K562 (cell line): ENCODE data around the gene GLB1L. TPM values are rescaled to one million over a fixed set of nuclear protein-coding genes. Genes with fewer than 3 reads are reported as not detected.
A peak's percentile ranks its signal among the peaks of the same experiment; 100 is the strongest.

Source experiments
- ATAC-seq: fragments of 200-7000 bp; cut with Tn5 transposase; 3 replicates; pipeline ENCODE4 v1.9.1; 2020; ENCODE audit warnings: moderate library complexity
- BruUV-seq: library from RNA; stranded (reverse); fragments of 400-500 nt; replicated peaks from 2 replicates; lab custom pipeline; 2021; lab: Mats Ljungman, UMichigan
- CTCF ChIA-PET: fragments of 300-600 bp; formaldehyde crosslinking; extraction: SDS; loops from one replicate; lab custom pipeline; 2021; ENCODE audit warnings: low intra/inter-chr PET ratio; lab: Yijun Ruan, JAX
- POLR2A ChIA-PET: fragments of 300-600, 350-650 bp; sonication (Branson Sonifier 250); formaldehyde crosslinking; extraction: SDS; loops from one replicate; lab custom pipeline; 2021; ENCODE audit warnings: antibody characterized with exemption, inconsistent platforms; lab: Yijun Ruan, JAX
- DNase-seq, 4 experiments: peaks; one replicate each; pipeline versions ENCODE4 v3.0.0 to v3.0.0-alpha.2; 2011 to 2018; ENCODE audit warnings: low spot score in 3 of 4, mixed read lengths in 3 of 4; ENCODE audit errors: extremely low read depth in 1 of 4
- FAIRE-seq: peaks from 2 replicates; lab custom pipeline; 2011; peaks lifted over from hg19 to GRCh38; lab: Jason Lieb, UNC
- H2AFZ ChIP-seq: 2 replicates; pipeline ENCODE4 v1.6.0; 2011; ENCODE audit warnings: low read depth, low read length, control low read depth, inconsistent platforms
- H3K27ac ChIP-seq: fragments of 200-600 bp; 3 replicates; pipeline ENCODE4 v1.8.0; 2011; ENCODE audit warnings: low read depth, mild to moderate bottlenecking, control low read depth, inconsistent platforms, low read length, moderate library complexity, mixed read lengths; ENCODE audit errors: extremely low read depth
- H3K27me3 ChIP-seq, 2 experiments: fragments of 300-600 bp in 1 of 2; 2 replicates in 1 of 2; 3 replicates in 1 of 2; pipeline versions ENCODE4 v1.6.0 to v1.8.0; 2011; ENCODE audit warnings: inconsistent platforms in 2 of 2, low read length in 2 of 2, mild to moderate bottlenecking in 1 of 2, mixed read lengths in 1 of 2, moderate library complexity in 1 of 2; ENCODE audit not compliant: control insufficient read depth in 2 of 2, insufficient read depth in 2 of 2
- H3K36me3 ChIP-seq: fragments of 300-600 bp; 3 replicates; pipeline ENCODE4 v1.8.0; 2011; ENCODE audit warnings: mild to moderate bottlenecking, low read length, inconsistent platforms; ENCODE audit not compliant: control insufficient read depth, insufficient read depth
- H3K4me1 ChIP-seq, 2 experiments: fragments of 200-600 bp in 1 of 2; replicated peaks in 1 of 2; 2 replicates in 1 of 2; 3 replicates in 1 of 2; pipeline versions ENCODE4 v1.5.1 to v1.8.0; 2011; ENCODE audit warnings: inconsistent platforms in 2 of 2, low read length in 2 of 2, mild to moderate bottlenecking in 1 of 2, mixed read lengths in 1 of 2, moderate library complexity in 1 of 2; ENCODE audit not compliant: control insufficient read depth in 2 of 2, insufficient read depth in 2 of 2
- H3K4me2 ChIP-seq: 2 replicates; pipeline ENCODE4 v1.6.1; 2011; ENCODE audit warnings: low read length, control low read depth, inconsistent platforms, mixed read lengths; ENCODE audit not compliant: insufficient read depth
- H3K4me3 ChIP-seq: fragments of 200-600 bp; sonication (generic), shearing (Covaris generic); 2 replicates; pipeline ENCODE4 v1.5.1; 2016; ENCODE audit warnings: control low read depth, inconsistent platforms
- H3K79me2 ChIP-seq: fragments of 200-600 bp; 3 replicates; pipeline ENCODE4 v1.8.0; 2011; ENCODE audit warnings: low read length, inconsistent platforms; ENCODE audit not compliant: control insufficient read depth, insufficient read depth
- H3K9ac ChIP-seq, 2 experiments: 2 replicates each; pipeline versions ENCODE4 v1.6.0 to v1.6.1; 2011; ENCODE audit warnings: low read depth in 2 of 2, low read length in 2 of 2, control low read depth in 1 of 2, inconsistent platforms in 1 of 2, mild to moderate bottlenecking in 1 of 2, mixed read lengths in 1 of 2; ENCODE audit not compliant: insufficient read depth in 1 of 2
- H3K9me1 ChIP-seq: one replicate; pipeline ENCODE4 v1.6.0; 2011; ENCODE audit warnings: inconsistent platforms, mild to moderate bottlenecking, low read length, moderate library complexity; ENCODE audit not compliant: control insufficient read depth, insufficient read depth
- H3K9me3 ChIP-seq: replicated peaks from 2 replicates; pipeline ENCODE4 v1.5.1; 2011; ENCODE audit warnings: low read depth, low read length, inconsistent platforms; ENCODE audit not compliant: control insufficient read depth, insufficient read depth
- H4K20me1 ChIP-seq: replicated peaks from 2 replicates; pipeline ENCODE4 v1.6.1; 2011; ENCODE audit warnings: low read length, inconsistent platforms, mixed read lengths; ENCODE audit not compliant: control insufficient read depth, insufficient read depth
- SMAD4 ChIP-seq: fragments of 250-450 bp; sonication (Bioruptor Pico); conservative IDR thresholded peaks from 2 replicates; pipeline ENCODE4 v1.8.0; 2021; ENCODE audit warnings: inconsistent platforms, mild to moderate bottlenecking, moderate library complexity
- SPI1 ChIP-seq: IDR thresholded peaks from 2 replicates; pipeline ENCODE4 v1.6.1; 2011; ENCODE audit warnings: low read depth, low read length, control low read depth, borderline replicate concordance
- USF1 ChIP-seq: sonication (generic); formaldehyde crosslinking; IDR thresholded peaks from 2 replicates; pipeline ENCODE4 v1.9.0; 2022; ENCODE audit warnings: mild to moderate bottlenecking, missing genetic modification reagents
- ZNF3 ChIP-seq: fragments of 250-450 bp; sonication (Bioruptor Pico); IDR thresholded peaks from 2 replicates; pipeline ENCODE4 v1.5.0; 2021; ENCODE audit warnings: mild to moderate bottlenecking, moderate library complexity
- WGBS: fragments of 100-300 bp; shearing (Covaris generic); methylation state at CpG from one replicate; pipeline ENCODE4 v1.1.6; 2016; ENCODE audit warnings: low coverage, mixed read lengths; ENCODE audit not compliant: insufficient coverage; ENCODE audit errors: missing lambda C conversion rate; 5-methylcytosine and 5-hydroxymethylcytosine counted together
- in situ Hi-C: fragments of 300-500 bp; cut with MboI; formaldehyde crosslinking; loops from 4 replicates; pipeline ENCODE4 v1.15.0; 2018; ENCODE audit warnings: inconsistent platforms, mixed read lengths
- intact Hi-C: fragments of 100-400 bp; cut with micrococcal nuclease; formaldehyde crosslinking; loops from 2 replicates; pipeline ENCODE4 v1.14.2; 2022
- polyA plus RNA-seq, 8 experiments: library from polyadenylated mRNA; depleted of rRNA in 4 of 8; stranded (reverse) in 5 of 8; unstranded in 3 of 8; fragments of >200 nt; fragmentation: Nextera tagmentation in 2 of 8; fragmentation: Illumina TruSeq in 1 of 8; extraction: Ambion mirVana in 2 of 8; extraction: Trizol in 1 of 8; gene quantifications; 2 replicates each; pipeline versions ENCODE4 v1.2.1 to v1.2.3, GENCODE V29; 2011 to 2014; ENCODE audit warnings: inconsistent platforms in 1 of 8, missing spikeins in 1 of 8
- total RNA-seq, 7 experiments: library from RNA; depleted of rRNA in 6 of 7; stranded (reverse); fragments of >200 nt in 6 of 7; fragmentation: Illumina TruSeq in 2 of 7; extraction: Trizol in 2 of 7; gene quantifications; 2 replicates each; pipeline versions ENCODE4 v1.2.1 to v1.2.3, GENCODE V29; 2011 to 2021; ENCODE audit warnings: low replicate concordance in 1 of 7

Gene GLB1L
- total and polyA plus RNA-seq, 9 of the 15 experiments (the other 6 are each of a cell fraction or from before 2014, with no cell fraction given): 0.42 to 2.9 (median 2.5) TPM

- peaks cover 50% of the 10 kb centered on the region; the same call in 2 of the 3 replicates for H3K36me3 ChIP-seq
- intact Hi-C loops: loop anchor here (2.0 kb wide), 1 partner anchor 27 kb away; the partner anchor contains the start of gene DNAJB2
- no peak for ATAC-seq
- H3K79me2 ChIP-seq: peaks cover 24% of the 10 kb centered on the region
- no peaks in the 10 kb centered on the region for H3K9me3 ChIP-seq
- peaks cover 18 to 47% of the 10 kb centered on the region in 2 experiments; a peak in 4 of 5 replicates for H3K4me1 ChIP-seq
- H3K4me2 ChIP-seq: peak overlapping the region; percentile 82
- H3K4me3 ChIP-seq: peak overlapping the region; percentile 58; the same call in 1 of the 2 replicates
- no peaks in the 10 kb centered on the region for H3K9me1 ChIP-seq
- no peak for DNase-seq
- H2AFZ ChIP-seq: no peak overlapping the region
- H4K20me1 ChIP-seq: 0 out of 2 replicates have a peak, but pooled peaks cover 3% of the 10 kb centered on the region
- ChIA-PET CTCF (no interaction called here), POLR2A (interaction anchor here (0.6 to 1.5 kb wide), 10 partner anchors 9 to 198 kb away, joined by 3 to 7 read pairs (median 4); partner anchors contain the start of genes ANKZF1, ATG9A and DNAJB2)
- BruUV-seq: no TSS peak
- H3K9ac ChIP-seq: peak overlapping the region; percentile 71 to 92
- in situ Hi-C loops: no loop called here
- no peak overlapping the region for H3K27ac ChIP-seq
- FAIRE-seq: peak; percentile 11
- TF ChIP-seq ZNF3 (CRISPR knock-in tag): no peak
- 0 out of 2 replicates have a peak, but pooled peaks have one; percentile 16 for TF ChIP-seq USF1 (CRISPR knock-in tag)
- 70% methylated on average over 2 of the region's 5 CpGs for WGBS
- 0 out of 5 replicates have a peak, but pooled peaks cover 0 to 4% of the 10 kb centered on the region in 2 experiments for H3K27me3 ChIP-seq
These were observed 6.8 kb upstream of the GLB1L start for GRCh38 chr2:219252084-219252483.

GRCh38 chr2:219251656-219252055 lies 6.4 kb upstream of the GLB1L start:
- ATAC-seq: no peak
- Histone ChIP-seq H3K4me2 (0 out of 2 replicates have a peak overlapping the region, but pooled peaks have one; percentile 82), H2AFZ (no peak overlapping the region), H3K9ac (peak overlapping the region in 1 of 2 experiments; percentile 92; a peak in 1 of 4 replicates), H3K27ac (no peak overlapping the region), H3K4me3 (no peak overlapping the region), H3K9me1 (no peaks in the 10 kb centered on the region), H3K4me1 (peaks cover 19 to 49% of the 10 kb centered on the region in 2 experiments; a peak in 4 of 5 replicates), H3K79me2 (peaks cover 27% of the 10 kb centered on the region), H3K36me3 (peaks cover 55% of the 10 kb centered on the region), H3K27me3 (0 out of 5 replicates have a peak, but pooled peaks cover 0 to 4% of the 10 kb centered on the region in 2 experiments), H3K9me3 (no peaks in the 10 kb centered on the region), H4K20me1 (0 out of 2 replicates have a peak, but pooled peaks cover 3% of the 10 kb centered on the region)
- in situ Hi-C loops: no loop called here
- ChIA-PET POLR2A (interaction anchor here (0.6 to 1.5 kb wide), 9 partner anchors 10 to 198 kb away, joined by 3 to 7 read pairs (median 4); partner anchors contain the start of genes ANKZF1, ATG9A and DNAJB2), CTCF (no interaction called here)
- intact Hi-C loops: loop anchor here (2.0 kb wide), 1 partner anchor 27 kb away; the partner anchor contains the start of gene DNAJB2
- BruUV-seq: no TSS peak
- 63% methylated on average over 5 of the region's 6 CpGs for WGBS
- peak; percentile 19 for FAIRE-seq
- no peak for DNase-seq
- TF ChIP-seq SPI1: peak; percentile 39; the same call in 1 of the 2 replicates
- no peak for TF ChIP-seq SMAD4 (CRISPR knock-in tag)
